Measurements from ENCODE around the gene TGM6. TPM values are rescaled to one million over a fixed set of nuclear protein-coding genes. Genes with fewer than 3 reads are reported as not detected.

TGM6 gene
- total RNA-seq, 2 donors from 2014 or later, result not detected

DNA sequence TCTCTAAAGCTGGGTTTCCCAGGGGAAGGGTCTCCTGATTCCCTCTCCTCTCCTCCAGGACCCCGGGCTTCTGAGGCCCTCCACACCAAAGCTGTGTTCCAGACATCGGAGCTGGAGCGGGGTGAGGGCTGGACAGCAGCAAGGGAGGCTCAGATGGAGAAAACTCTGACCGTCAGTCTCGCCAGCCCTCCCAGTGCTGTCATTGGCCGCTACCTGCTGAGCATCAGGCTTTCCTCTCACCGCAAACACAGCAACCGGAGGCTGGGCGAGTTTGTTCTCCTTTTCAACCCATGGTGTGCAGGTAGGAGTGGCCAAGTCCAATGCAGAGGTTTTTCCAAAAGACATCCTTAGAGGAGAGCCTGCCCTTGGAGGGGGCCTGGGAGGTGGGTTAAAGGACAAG lies 14.4 kb downstream of the TGM6 start:
- no peak overlapping the region for H3K4me3 ChIP-seq
- H3K27me3 ChIP-seq (replicated peaks; ENCODE audit: insufficient read depth), result no peaks in the 10 kb centered on the region
- no peaks in the 10 kb centered on the region for H3K9me3 ChIP-seq
- TF ChIP-seq, protein P1, sequence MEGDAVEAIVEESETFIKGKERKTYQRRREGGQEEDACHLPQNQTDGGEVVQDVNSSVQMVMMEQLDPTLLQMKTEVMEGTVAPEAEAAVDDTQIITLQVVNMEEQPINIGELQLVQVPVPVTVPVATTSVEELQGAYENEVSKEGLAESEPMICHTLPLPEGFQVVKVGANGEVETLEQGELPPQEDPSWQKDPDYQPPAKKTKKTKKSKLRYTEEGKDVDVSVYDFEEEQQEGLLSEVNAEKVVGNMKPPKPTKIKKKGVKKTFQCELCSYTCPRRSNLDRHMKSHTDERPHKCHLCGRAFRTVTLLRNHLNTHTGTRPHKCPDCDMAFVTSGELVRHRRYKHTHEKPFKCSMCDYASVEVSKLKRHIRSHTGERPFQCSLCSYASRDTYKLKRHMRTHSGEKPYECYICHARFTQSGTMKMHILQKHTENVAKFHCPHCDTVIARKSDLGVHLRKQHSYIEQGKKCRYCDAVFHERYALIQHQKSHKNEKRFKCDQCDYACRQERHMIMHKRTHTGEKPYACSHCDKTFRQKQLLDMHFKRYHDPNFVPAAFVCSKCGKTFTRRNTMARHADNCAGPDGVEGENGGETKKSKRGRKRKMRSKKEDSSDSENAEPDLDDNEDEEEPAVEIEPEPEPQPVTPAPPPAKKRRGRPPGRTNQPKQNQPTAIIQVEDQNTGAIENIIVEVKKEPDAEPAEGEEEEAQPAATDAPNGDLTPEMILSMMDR (IDR thresholded peaks at IDR 0.05), result no peak
- H3K4me1 ChIP-seq (ENCODE audit: control insufficient read depth in 1 of 2, low read depth in 2 of 2), result no peaks in the 10 kb centered on the region
- DNase-seq (ENCODE audit: low spot score), result no peak
- no peak overlapping the region for H3K27ac ChIP-seq
- no peaks in the 10 kb centered on the region for H3K36me3 ChIP-seq
- no peak for ATAC-seq (ENCODE audit: insufficient number of reproducible peaks, low FRiP score, low read depth)

DNA sequence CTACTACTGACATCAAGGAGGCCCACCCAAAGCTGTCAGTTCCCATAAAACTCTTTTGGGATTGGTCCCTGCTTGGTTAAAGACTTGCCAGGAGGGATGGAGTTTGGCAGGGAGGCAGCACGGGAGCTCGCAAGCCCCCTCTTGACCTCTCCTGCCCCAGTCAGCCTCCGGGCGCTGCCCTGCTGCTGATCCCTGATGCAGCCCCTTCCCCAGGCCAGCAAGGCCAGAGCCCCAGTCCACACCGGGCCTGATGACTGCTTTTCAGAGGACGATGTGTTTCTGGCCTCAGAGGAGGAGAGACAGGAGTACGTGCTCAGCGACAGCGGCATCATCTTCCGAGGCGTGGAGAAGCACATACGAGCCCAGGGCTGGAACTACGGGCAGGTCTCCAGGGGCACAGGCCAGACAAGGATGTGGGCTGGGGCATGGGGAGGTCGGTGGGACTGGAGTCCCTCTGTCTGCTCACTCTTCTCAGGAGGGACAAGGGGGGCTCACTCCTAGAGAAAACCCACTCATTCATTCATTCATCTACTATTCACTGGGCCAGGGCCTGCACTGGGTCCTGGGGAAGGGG lies 15.6 kb downstream of the TGM6 start:
- H3K4me3 ChIP-seq, result no peak overlapping the region
- no peaks in the 10 kb centered on the region for H3K36me3 ChIP-seq
- DNase-seq (ENCODE audit: low spot score) (no peak), ATAC-seq (ENCODE audit: insufficient number of reproducible peaks, low FRiP score, low read depth) (no peak)
- no peak overlapping the region for H3K27ac ChIP-seq
- TF ChIP-seq, protein P1 (IDR thresholded peaks at IDR 0.05), result no peak
- H3K4me1 ChIP-seq (ENCODE audit: control insufficient read depth in 1 of 2, low read depth in 2 of 2), result no peaks in the 10 kb centered on the region
- no peaks in the 10 kb centered on the region for H3K27me3 ChIP-seq (replicated peaks; ENCODE audit: insufficient read depth)
- H3K9me3 ChIP-seq, result no peaks in the 10 kb centered on the region

DNA sequence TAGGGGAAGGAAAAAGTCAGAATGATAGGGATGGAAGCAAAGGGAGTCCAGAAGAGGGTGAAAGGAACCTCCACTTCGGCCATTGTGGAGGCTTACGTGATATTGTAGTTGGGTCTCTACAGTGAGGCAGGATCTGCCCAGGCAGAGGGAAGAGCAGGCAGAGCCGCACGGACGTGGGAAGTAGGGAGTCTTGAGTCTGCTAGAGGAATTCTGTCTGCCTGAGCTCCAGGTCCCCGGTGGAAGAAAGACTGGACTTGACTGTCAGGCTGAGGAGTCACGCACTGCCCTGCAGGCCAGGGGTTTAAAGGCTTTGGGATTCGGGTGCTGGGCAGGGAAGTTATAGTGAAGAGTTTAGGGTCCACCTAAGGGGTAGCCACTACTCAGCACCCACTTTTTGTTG lies 16.4 kb downstream of the TGM6 start:
- DNase-seq (ENCODE audit: low spot score) (no peak), ATAC-seq (ENCODE audit: insufficient number of reproducible peaks, low FRiP score, low read depth) (no peak)
- no peaks in the 10 kb centered on the region for H3K36me3 ChIP-seq
- H3K27me3 ChIP-seq (replicated peaks; ENCODE audit: insufficient read depth), result no peaks in the 10 kb centered on the region
- TF ChIP-seq, protein P1 (IDR thresholded peaks at IDR 0.05), result no peak
- no peaks in the 10 kb centered on the region for H3K4me1 ChIP-seq (ENCODE audit: control insufficient read depth in 1 of 2, low read depth in 2 of 2)
- no peak overlapping the region for H3K4me3 ChIP-seq
- no peak overlapping the region for H3K27ac ChIP-seq
- no peaks in the 10 kb centered on the region for H3K9me3 ChIP-seq

DNA sequence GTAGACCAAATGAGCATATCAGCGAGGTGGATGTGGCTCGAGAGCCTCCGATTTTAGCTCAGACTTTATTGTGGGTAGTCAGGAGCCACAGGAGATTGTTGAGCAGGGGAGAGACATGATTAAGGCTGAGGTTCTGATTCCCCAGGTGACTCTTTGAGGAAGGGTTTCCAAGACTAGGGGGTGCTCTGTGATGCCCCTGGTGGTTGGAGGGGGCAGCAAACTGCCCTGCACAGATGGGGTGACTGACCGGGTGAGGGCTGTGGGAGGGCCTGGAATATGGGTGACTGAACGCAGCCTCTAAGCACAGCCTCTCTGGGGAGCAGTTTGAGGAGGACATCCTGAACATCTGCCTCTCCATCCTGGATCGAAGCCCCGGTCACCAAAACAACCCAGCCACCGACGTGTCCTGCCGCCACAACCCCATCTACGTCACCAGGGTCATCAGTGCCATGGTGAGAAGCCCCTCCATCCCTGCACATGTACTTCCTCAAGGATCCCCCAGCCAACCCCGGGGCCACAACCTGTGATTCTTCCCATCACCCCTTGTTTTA lies 17.0 kb downstream of the TGM6 start:
- Histone ChIP-seq H3K27ac (no peak overlapping the region), H3K27me3 (replicated peaks; ENCODE audit: insufficient read depth) (no peaks in the 10 kb centered on the region), H3K4me1 (ENCODE audit: control insufficient read depth in 1 of 2, low read depth in 2 of 2) (no peaks in the 10 kb centered on the region), H3K36me3 (no peaks in the 10 kb centered on the region), H3K9me3 (no peaks in the 10 kb centered on the region), H3K4me3 (no peak overlapping the region)
- no peak for ATAC-seq (ENCODE audit: insufficient number of reproducible peaks, low FRiP score, low read depth)
- DNase-seq (ENCODE audit: low spot score), result no peak
- TF ChIP-seq, protein P1 (IDR thresholded peaks at IDR 0.05), result no peak

DNA sequence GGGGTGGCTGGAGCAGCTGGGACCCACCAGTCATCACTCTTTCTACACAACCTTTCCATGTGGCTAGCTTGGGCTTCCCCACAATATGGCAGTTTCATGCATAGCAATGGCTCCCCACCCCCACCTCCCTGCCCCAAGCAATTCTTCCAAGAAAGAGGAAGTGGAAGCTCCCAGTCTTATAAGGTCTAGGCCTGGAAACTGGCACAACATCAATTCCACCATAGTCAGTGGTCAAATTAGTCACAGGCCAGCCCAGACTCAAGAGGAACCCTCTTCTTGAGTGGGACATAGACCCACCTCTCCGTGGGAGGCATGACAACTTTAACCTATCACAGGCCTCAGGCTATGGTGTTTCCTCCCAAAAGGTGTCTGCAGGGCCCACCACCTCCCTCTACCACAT lies 17.7 kb downstream of the TGM6 start:
- no peak overlapping the region for H3K4me3 ChIP-seq
- H3K9me3 ChIP-seq, result no peaks in the 10 kb centered on the region
- TF ChIP-seq, protein P1 (IDR thresholded peaks at IDR 0.05), result no peak
- DNase-seq (ENCODE audit: low spot score) (no peak), ATAC-seq (ENCODE audit: insufficient number of reproducible peaks, low FRiP score, low read depth) (no peak)
- H3K4me1 ChIP-seq (ENCODE audit: control insufficient read depth in 1 of 2, low read depth in 2 of 2), result no peaks in the 10 kb centered on the region
- no peaks in the 10 kb centered on the region for H3K27me3 ChIP-seq (replicated peaks; ENCODE audit: insufficient read depth)
- no peaks in the 10 kb centered on the region for H3K36me3 ChIP-seq
- no peak overlapping the region for H3K27ac ChIP-seq
